Stimulated activated CD8-positive, alpha-beta memory T cell treated with anti-CD3 and anti-CD28 coated beads, Interleukin-15, amount 100 ng/mL, for 1 hour (primary cell): Measurements from ENCODE around the gene DYNLT4.
"Not testable (repeated sequence)": the region's sequence is repeated elsewhere in the genome, so short reads cannot be mapped to it uniquely, and the experiment has no call there.

ENCODE experiments used
- DNase-seq: peaks from one replicate; pipeline ENCODE4 v3.0.0-alpha.2; 2020; ENCODE audit warnings: low read depth

Gene DYNLT4

DNA sequence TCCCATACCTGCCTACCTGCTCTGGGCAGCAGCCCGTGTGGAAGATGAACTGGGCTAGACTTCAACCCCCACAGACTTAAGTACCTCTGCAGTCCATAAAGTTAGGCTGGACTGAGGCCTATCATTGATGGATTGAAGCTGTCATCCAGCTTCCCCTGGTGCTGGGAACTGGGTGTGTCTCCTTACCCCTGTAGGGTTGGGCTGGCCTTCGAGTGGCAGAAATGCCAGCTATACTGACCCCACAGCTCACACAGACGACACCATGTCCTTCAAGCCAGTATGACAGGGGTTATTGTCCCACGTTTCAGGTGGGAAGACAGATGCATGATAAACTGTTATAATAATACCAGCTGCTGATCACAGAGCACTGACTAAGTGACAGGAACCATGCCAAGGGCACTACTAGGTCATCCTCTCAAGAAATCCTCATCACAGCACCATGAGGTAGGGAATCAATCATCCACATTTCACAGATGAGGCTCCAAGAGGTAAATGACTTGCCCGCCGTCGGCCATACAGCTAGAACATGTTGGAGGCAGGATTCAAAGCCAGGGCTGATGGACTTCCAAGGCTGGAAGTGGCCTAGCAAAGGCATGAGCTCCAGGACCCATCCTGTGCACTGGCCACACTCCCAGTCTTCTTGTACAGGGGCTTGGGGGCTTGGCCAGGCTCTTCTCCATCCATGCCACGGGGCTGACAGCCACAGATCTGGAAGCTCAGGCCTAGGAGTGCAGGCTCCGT is 18.9 kb downstream of the DYNLT4 start, which contains the start of gene BEST4:
Gene BEST4, minus strand, starts transcription at position 51 of the 741 bp plus-strand sequence. CDS start 465 bp downstream, outside the sequence.
- no peak for DNase-seq

DNA sequence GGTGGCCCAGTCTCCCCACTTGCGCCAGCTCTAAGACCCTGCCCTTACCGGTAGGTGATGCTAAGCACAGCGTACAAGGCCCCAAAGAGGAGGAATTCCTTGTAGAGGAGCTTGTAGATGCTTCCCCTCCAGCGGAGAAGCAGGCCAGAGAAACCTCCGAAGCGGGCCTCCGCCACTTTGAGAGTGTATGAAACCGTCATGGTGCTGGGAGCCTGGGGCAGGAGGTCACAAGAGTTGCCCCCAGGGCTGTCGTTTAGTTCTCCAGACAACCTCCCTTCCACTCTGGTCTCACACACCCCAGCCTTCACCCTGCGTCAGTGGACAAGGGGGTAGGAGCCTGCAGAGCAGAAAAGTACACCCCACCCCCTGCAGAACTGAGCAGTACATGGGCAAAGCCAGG is 19.6 kb downstream of the DYNLT4 start:
- DNase-seq, result no peak

DNA sequence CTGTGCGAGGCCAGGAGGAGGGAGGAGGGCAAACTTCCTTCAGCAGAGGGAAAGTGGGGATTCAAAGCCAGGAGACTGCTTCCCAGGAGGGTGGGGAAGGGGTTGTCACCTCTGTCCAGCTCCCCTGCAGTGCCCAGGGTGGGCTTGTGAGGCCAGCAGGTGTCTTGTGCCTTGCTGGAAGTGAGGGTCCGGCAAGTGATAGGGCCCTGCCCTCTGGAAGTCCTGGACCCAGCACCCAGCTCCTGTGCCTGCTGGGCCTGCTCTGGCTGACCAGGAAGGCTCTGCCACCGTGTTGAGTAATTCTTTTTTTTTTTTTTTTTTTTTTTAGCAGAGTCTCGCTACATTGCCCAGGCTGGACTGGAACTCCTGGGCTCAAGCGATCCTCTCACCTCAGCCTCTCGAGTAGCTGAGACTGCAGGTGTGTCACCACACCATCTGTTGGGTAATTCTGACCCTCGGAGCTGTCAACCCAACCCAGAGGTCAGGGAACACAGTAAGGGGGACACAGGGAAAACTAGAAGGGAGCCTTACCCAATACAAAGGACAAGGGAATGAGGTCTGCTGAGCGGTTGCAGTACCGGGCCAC is 20.2 kb downstream of the DYNLT4 start:
- DNase-seq, result no peak

DNA sequence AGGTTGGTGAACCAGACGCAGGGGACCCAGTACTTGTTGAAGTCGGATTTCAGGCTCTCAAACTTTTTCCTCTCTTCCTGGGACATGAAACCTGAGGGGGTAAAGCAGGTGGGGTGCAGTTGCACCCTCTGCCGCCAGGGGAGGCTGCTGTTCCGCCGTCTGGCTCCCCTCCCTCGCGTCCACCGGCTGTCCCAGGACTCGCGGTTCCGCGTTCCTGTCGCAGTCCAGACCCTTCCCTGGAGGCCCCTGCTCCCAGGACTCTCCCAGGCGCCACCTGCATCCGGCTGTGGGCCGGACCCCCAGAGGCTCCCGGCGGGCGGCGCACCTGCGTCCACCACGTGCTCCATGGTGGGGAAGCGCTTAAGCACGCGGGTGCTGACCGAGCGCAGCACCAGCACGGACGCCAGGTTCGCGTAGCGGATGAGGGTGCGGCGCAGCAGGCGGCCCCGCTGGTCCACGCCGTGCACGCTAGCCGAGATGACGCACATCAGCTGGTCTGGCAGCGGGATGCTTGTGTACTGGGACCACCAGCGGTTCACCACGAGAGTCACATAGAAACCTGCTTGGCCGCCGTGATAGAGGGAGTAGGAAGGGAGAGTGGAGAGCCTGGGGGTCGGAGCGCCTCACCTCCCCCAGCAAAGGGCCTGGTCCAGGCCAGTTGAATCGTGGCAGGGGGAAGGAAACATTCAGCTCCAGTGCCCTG is 20.9 kb downstream of the DYNLT4 start:
- no peak for DNase-seq

DNA sequence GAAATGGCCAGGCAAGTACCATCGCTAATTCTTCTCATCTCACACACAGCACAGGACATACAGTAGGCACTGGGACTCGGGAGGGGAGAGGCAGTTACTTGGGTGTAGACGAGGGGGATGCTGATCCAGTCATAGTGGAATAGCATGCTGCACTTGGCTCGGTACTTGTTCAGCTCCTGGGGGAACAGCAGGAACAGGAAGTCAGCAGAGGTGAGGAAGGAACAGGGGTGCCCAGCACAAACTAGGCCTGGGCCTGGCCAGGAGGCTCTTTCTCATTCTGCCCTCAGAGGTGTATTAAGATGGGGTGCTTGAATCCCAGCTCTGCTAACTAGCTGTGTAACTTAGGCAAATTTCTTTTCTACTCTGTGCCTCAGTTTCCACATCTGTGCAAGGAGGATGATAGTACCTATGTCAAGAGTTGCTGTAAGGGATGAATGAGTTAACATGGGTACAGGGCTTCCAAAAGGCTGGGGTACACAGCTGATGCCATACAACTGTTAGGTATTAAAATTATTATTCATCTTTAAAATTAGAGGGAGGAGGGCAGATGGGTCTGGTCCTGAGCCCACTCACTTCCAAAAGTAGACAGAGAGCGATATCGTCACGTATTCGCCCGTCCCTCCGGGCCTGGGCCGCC is 21.5 kb downstream of the DYNLT4 start:
- DNase-seq, result no peak

DNA sequence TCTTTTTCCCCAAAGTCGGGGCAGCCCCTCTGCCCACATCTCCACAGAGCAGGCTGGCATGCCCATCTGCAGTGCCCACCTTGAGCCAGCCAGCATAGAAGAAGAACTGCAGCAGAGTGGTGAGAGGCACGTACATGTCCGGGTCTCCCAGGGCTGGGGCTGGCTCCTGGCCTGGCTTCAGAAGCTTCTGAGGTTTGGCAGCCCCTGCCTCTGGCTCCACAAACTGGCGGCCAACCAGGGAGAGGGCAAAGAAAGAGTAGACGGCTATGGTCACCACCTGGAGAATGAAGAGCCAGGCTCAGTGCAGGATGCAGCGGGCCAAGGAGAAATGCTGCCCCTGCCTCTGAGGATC is 22.1 kb downstream of the DYNLT4 start:
- no peak for DNase-seq

DNA sequence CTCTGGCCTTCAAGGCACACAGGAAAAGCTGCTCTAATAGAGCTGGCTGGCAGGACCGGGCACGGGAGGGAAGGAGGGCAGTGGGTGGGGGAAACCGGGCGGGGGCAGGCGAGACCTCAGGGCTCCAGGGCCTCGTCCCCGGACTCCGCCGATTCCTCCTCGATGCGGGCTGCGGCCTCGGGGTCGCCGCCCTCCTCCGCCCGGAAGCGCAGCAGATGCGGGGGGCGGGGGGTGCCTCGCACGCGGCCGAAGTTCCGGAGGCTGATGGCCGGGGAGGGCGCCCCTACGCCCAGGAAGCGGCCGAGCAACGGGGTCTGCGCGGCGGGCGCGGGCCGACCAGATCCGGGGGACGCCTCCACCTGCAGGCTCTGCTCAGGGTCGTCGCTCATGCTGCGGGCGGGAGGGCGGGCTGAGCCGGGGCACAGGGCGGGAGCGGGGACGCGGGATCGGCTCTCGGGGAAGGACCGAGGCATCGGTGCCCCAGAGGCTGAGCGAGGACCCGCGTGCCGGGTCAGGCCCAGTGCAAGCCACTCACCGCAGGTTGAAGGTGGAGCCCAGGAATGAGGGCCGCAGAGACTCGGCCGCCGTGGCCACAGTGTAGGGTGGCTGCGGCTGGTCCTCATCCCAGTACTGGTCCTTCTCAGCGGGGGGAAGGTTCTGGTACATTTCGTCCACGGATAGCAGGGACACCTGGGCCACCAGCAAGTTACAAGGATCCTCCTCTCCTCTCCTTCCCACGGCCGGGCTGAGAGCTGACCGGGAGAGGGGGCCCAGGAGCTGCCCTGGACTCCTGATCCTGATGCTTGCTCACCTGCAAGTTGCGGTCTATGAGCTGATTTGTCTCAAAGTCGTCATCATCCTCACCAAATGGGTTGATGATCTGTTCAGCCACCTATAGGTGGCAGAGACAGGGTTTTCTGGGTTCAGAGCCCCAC is 22.8 kb downstream of the DYNLT4 start:
- no peak for DNase-seq

DNA sequence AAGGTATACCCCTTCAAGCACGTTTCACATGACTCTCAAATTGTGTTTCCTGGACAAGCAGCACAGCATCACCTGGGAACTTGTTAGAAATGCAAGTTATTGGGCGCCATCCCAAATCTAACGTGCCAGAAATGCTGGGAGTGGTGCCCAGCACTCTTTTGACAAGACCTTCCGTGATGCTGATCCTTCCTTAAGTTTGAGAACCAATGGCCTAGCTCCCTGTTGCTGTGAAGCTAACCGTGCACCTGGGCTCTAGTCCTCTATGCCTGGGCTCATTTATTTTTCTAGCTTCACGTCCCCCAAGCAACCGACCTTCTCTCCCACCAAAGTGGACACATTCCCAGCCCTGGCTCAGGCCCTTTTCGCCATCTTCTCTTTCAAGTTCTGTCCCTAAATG is 23.5 kb downstream of the DYNLT4 start:
- no peak for DNase-seq

DNA sequence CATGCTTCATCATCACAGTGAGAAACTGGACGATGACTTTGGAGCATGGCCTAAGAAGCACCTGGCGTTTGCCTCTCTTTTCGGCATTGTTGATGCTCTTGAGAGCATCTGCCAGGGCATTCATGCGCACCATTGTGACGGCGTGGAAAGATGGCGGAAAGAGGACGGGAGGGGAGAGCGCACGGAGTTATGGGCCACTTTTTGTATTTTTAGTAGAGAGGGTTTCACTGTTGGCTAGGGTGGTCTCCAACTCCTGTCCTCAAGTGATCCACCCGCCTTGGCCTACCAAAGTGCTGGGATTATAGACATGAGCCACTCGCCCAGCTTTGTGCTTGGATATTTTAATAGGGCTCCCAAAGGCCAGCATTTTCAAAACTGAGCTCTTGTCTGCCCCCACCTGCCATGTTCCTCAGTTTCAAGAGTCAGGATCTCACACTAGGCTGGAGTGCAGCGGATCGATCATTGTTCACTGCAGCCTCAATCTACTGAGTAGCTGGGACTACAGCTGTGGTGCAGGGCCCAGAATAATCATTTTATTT is 26.5 kb downstream of the DYNLT4 start:
- DNase-seq, result no peak

DNA sequence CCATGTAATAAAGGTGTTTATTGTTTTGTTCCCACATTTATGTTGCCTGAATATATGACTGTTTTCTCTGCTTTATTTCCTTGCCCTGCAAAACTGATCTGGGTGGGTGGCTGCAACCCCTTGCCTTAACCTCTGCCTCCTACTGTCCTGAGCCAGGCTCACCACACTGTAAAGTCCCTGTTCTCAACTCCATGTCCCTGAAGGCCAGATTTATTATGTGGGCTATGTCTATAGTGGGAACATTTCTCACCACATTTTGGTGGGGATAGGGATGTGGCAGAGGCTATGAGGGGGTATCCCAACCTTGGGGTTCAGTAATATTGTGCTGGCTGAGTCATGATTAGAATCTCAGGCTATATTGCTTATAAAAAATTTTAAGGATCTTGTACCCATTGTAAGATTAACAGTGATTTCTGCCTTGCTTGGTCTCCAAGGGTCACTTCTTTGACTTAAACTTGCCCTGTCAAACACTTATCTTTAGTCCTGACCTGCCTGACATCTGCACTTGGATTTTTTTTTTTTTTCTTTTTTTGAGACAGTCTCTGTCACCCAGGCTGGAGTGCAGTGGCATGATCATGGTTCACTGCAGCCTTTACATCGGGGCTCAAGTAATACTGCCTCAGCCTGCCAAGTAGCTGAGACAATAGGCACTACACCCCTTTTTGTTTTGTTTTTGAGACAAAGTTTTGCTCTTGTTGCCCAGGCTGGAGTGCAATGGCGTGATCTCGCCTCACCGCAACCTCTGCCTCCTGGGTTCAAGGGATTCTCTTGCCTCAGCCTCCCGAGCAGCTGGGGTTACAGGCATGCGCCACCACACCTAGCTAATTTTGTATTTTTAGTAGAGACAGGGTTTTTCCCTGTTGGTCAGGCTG is 28.2 kb downstream of the DYNLT4 start:
- no peak for DNase-seq

DNA sequence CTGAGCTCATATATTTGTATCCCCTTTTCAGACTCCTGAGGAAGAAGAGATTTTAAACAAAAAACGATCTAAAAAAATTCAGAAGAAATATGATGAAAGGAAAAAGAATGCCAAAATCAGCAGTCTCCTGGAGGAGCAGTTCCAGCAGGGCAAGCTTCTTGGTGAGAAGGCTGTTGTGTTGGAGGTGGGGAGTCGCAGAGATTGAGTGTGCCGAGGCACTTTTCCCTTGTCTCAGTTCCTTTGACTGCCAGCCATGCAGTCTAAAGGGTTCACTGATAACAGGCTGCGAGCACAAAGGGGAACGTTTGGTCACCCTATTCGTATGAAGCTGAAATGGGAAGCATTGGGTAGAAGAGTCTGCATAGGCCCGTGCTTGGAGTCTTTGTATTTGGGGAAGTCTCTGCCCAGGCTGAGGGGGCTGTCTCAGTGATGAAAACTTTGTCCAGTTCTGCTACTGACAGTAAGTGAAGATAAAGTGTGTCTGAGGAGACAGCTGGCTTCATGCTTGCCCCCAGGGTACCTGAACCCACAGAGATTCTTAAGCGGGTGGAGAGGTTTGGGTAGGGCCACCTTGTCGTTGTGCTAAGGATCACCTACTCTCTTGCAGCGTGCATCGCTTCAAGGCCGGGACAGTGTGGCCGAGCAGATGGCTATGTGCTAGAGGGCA is 29.0 kb downstream of the DYNLT4 start:
- DNase-seq, result no peak

DNA sequence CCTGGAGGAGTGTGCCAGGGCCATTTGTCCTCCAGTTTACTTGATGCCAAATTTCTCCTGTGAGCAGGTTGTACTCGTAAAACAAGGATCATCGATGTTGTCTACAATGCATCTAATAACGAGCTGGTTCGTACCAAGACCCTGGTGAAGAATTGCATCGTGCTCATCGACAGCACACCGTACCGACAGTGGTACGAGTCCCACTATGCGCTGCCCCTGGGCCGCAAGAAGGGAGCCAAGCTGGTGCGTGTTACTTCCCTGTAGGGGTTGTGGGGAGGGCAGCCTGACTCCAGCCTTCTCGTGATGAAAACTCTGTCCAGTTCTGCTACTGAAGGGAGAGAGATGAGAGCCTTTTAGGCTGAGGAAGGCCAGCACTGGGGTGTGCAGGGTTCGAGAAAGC is 29.6 kb downstream of the DYNLT4 start:
- no peak for DNase-seq

DNA sequence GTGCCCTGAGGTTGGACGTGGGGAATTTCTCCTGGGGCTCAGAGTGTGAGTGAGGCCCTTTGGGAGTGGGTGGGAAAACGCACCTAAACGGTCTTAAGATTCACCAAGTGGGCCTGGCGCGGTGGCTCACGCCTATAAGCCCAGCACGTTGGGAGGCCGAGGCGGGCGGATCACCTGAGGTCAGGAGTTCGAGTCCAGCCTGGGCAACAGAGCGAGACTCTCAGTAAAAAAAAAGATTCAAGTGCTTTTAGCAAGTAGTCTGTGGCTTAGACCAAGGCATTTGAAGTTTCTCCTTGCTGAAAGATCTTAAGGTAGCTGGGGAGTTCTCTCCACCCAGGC is 30.5 kb downstream of the DYNLT4 start:
- DNase-seq, result no peak

DNA sequence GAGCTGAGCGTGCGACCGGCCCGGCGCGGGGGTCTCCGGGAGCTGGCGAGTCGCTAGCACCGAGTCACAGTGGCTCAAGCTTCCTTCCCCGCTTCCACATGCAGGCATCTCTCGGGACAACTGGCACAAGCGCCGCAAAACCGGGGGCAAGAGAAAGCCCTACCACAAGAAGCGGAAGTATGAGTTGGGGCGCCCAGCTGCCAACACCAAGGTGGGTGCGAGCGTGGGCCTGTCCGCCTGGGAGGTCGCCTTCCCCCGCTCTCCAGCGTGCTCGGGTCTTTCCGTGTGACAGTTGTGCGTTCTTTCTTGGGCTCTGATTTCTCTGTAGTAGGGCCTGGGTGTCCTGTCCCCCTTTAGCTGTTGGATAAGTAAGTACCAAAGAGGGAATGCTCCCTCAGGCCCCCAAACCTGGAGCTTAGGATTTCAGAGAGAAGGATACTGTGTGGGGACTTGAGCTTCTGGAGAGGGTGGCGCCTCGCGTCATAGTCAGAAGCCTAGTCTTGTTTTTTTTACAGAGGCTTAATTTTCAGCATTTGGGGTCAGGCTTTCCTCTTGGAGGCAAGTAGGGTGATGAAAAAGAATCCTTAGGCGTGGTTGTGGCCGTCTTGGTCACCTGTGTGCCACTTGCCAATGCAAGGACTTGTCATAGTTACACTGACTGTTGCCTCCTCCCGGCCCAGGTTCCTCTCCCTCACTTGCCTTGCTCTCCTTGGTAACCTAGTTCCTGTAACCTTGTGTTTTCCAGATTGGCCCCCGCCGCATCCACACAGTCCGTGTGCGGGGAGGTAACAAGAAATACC is 31.0 kb downstream of the DYNLT4 start:
- no peak for DNase-seq

DNA sequence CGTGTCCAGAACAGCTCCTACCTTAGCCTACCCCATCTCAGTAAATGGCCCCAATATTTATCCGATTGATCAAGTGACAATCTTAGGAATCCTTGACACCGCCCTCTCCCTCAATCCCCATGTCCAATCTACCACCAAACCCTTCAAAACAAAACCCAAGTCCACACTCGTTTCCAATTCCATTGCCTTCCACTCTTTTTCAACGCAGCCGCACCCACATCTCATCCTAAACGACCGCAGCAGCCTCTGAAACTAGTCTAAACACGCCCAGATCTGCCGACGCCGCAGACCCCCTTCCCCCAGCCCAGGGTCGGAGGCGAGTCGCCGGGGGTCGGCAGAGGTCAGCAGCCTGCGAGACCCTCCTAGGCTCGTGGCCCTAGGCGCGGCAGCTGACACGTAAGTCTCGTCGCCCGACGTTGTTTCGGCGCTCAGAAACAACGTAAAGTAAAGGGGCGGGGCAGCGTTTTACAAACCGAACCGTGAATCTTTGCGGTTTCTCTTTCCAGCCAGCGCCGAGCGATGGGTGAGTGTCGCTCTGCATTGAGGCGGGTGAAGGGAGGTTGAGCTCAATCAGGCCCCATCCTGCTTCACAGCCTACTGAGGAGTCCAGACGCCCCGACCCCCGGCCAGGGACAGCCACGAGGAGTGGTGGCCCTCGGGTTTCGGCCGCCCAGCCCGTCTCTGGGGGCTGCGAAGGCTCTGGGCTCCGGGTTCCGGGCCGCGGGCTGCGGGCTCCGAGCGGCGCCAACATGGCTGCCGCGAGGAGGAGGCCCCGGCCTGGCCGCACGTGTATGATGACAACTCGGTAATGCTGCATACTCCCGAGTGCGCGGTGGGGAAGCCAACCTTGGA is 31.8 kb downstream of the DYNLT4 start, which contains the start of gene RPS8:
Gene RPS8, plus strand, starts transcription at position 463 of the 852 bp plus-strand sequence. Its CDS starts 57 bp downstream, at position 520.
- peak; percentile 84 for DNase-seq

DNA sequence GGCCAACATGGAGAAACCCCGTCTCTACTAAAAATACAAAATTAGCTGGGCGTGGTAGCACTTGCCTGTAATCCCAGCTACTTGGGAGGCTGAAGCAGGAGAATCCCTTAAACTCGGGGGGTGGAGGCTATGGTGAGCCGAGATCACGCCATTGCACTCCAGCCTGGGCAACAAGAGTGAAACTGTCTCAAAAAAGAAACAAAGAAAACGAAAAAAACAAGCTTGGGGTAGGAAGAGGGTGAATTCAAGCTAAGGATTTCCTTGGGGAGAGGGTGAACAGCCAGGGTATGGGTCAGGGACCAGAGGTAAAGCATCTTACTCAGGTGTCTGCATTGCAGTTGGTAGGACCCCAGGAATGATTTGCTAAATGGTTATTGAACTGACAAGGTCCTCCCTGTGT is 40.7 kb downstream of the DYNLT4 start:
- DNase-seq, result not testable (repeated sequence)

DNA sequence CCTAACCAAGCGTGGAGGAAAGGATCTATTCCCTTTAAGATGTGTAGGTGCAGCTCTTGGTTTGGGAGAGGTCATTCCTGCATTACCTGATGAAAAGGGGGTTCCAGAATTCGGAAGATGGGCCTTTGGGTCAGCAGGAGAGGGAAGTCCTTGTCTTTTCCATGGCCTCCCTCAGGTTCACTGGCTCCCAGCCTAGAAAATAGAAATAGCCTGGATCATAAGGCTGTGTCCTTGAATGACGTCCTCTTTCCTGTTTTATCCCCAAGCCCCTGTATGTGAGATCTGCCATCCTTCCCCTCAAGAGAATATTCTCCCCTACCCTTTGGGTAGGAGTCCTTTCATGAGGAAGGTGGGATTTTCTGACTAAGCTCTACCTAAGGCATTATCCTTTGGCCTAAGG is 46.3 kb downstream of the DYNLT4 start:
- DNase-seq, result no peak

DNA sequence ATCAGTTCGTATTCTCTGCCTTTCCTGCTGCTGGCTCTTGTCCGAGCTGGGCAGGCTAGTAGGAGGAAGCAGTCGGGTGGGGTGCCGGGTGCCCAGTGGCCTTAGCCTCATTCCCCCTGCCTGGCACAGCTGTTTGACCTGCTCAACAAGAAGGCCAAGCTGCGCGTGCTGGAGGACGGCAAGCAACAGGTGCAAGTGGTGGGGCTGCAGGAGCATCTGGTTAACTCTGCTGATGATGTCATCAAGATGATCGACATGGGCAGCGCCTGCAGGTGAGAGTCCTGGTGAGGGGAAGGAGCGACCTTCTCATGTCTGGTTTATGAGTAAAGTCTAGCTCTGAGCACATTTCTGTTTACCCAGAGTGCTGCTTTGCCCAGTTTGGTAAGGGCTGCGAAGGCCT is 48.1 kb downstream of the DYNLT4 start:
- no peak for DNase-seq
